Sigmoid colon (tissue), 4 donors: ENCODE results near the gene MVB12A.

Source experiments
- POLR2A ChIP-seq, 2 donors: fragments of 450-650 bp; IDR thresholded peaks; one replicate each; pipeline ENCODE4 v1.6.1; 2016; ENCODE audit warnings: antibody characterized with exemption in 2 of 2, mild to moderate bottlenecking in 2 of 2, moderate library complexity in 2 of 2
- POLR2AphosphoS5 ChIP-seq, 4 donors: sonication (generic); formaldehyde crosslinking; IDR thresholded peaks; one replicate each; pipeline ENCODE4 v1.6.1; 2017; ENCODE audit warnings: antibody characterized with exemption in 4 of 4
- TF ChIP-seq, protein P1 (sequence below), 4 experiments: fragments of 450-650 bp in 3 of 4; fragments of 200-600 bp in 1 of 4; IDR thresholded peaks; one replicate each; pipeline ENCODE4 v1.5.1; 2016 to 2019; ENCODE audit warnings: antibody characterized with exemption in 4 of 4, mild to moderate bottlenecking in 3 of 4, moderate library complexity in 2 of 4

DNA sequence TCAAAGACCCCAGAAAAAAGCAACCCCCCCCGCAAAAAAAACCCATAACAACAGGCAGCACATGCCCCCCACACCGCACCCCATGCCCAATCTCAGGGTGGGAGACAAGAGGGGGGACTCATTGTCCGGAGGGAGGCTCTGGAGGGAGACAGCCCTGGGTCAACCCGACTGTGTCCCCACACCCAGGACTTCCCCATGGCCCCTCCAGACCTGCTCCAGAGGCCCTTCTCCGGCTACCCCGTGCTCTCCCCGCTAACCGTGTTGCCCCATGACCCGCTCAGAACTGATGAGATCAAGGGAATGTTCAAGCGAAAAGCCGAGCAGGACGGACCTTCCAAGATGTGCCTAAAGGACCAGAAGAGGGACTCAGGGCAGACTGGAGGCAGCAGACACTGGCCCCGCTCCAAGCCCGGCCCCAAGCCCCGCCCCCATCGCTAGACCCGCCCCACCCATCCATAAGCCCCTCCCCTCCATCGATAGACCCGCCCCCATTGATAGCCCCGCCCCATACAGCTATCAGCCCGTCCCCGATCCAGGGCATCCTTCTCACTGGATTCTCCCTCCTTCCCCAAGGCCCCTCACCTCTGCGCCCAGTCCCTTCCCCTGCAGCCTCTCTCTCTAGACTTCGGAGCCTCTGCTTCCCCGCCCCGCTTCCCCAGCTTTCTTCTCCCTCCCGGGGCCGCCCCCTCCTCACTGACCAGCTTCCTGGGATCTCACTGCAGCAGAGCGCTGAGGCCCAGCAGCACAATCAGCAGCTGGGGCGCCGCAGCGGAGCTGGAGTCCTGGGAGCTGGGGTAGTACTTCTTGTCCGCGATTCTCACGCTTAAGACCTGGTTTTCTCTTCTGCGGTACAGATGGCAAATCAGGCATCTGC, 16.6 kb upstream of the MVB12A start:
- TF ChIP-seq, protein P1, sequence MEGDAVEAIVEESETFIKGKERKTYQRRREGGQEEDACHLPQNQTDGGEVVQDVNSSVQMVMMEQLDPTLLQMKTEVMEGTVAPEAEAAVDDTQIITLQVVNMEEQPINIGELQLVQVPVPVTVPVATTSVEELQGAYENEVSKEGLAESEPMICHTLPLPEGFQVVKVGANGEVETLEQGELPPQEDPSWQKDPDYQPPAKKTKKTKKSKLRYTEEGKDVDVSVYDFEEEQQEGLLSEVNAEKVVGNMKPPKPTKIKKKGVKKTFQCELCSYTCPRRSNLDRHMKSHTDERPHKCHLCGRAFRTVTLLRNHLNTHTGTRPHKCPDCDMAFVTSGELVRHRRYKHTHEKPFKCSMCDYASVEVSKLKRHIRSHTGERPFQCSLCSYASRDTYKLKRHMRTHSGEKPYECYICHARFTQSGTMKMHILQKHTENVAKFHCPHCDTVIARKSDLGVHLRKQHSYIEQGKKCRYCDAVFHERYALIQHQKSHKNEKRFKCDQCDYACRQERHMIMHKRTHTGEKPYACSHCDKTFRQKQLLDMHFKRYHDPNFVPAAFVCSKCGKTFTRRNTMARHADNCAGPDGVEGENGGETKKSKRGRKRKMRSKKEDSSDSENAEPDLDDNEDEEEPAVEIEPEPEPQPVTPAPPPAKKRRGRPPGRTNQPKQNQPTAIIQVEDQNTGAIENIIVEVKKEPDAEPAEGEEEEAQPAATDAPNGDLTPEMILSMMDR (IDR thresholded peaks at IDR 0.05) = no peak
- TF ChIP-seq POLR2A (IDR thresholded peaks at IDR 0.05) = no peak
- no peak for TF ChIP-seq POLR2AphosphoS5 (IDR thresholded peaks at IDR 0.05)
